Neutrophil (primary cell): Measurements from ENCODE around the gene MYO1H.

Experiments used
- H3K27ac ChIP-seq: fragments of 200-600 bp; sonication (generic); 2 replicates; pipeline ENCODE4 v1.5.1; 2016; ENCODE audit warnings: mild to moderate bottlenecking, moderate library complexity
- H3K27me3 ChIP-seq: fragments of 200-600 bp; sonication (generic); 2 replicates; pipeline ENCODE4 v1.6.0; 2016; ENCODE audit warnings: mild to moderate bottlenecking
- H3K36me3 ChIP-seq: fragments of 200-600 bp; sonication (generic); 2 replicates; pipeline ENCODE4 v1.5.1; 2017
- H3K4me1 ChIP-seq, 2 experiments: fragments of 200-600 bp in 1 of 2; sonication (generic) in 1 of 2; 1 replicate in 1 of 2; 2 replicates in 1 of 2; pipeline versions ENCODE4 v1.5.1 to v1.6.1; 2013 to 2016; ENCODE audit warnings: low read depth in 1 of 2, low read length in 1 of 2, mild to moderate bottlenecking in 1 of 2, moderate library complexity in 1 of 2; ENCODE audit not compliant: control insufficient read depth in 1 of 2, insufficient read depth in 1 of 2
- H3K4me3 ChIP-seq, 2 experiments: fragments of 200-600 bp in 1 of 2; sonication (generic) in 1 of 2; 1 replicate in 1 of 2; 2 replicates in 1 of 2; pipeline ENCODE4 v1.5.1; 2013 to 2016; ENCODE audit warnings: low read depth in 1 of 2, low read length in 1 of 2, mild to moderate bottlenecking in 1 of 2, moderate library complexity in 1 of 2
- H3K9me3 ChIP-seq: fragments of 200-600 bp; sonication (generic); 2 replicates; pipeline ENCODE4 v1.5.1; 2016
- TF ChIP-seq, protein P1 (sequence below): fragments of 200-600 bp; sonication (generic); IDR thresholded peaks from 2 replicates; pipeline ENCODE4 v1.5.1; 2016; ENCODE audit warnings: antibody characterized with exemption

MYO1H gene

DNA sequence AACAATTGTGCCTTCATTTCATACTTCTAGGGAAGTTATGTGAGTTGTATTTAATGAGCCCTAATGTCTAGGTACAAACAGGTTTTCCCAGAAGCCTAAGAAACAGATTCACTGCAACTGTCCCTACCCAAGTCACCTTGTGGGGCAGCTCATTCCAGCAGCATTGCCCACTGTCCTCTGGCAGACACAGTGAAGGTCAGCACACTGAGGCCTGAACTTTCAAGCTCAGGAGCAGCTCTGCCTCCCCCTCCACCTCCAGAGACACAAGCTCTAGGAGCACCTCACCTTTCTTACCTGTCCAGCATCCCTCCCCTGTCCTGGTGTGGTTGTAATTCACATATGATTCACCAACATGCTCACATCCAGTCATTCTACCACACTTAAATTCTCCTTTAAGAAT lies 145.4 kb downstream of the MYO1H start:
- TF ChIP-seq, protein P1, sequence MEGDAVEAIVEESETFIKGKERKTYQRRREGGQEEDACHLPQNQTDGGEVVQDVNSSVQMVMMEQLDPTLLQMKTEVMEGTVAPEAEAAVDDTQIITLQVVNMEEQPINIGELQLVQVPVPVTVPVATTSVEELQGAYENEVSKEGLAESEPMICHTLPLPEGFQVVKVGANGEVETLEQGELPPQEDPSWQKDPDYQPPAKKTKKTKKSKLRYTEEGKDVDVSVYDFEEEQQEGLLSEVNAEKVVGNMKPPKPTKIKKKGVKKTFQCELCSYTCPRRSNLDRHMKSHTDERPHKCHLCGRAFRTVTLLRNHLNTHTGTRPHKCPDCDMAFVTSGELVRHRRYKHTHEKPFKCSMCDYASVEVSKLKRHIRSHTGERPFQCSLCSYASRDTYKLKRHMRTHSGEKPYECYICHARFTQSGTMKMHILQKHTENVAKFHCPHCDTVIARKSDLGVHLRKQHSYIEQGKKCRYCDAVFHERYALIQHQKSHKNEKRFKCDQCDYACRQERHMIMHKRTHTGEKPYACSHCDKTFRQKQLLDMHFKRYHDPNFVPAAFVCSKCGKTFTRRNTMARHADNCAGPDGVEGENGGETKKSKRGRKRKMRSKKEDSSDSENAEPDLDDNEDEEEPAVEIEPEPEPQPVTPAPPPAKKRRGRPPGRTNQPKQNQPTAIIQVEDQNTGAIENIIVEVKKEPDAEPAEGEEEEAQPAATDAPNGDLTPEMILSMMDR, result no peak
- no peak overlapping the region for H3K4me3 ChIP-seq
- H3K27me3 ChIP-seq, result no peaks in the 10 kb centered on the region
- no peaks in the 10 kb centered on the region for H3K9me3 ChIP-seq
- H3K4me1 ChIP-seq, result no peaks in the 10 kb centered on the region
- peaks cover 88% of the 10 kb centered on the region for H3K36me3 ChIP-seq
- no peak overlapping the region for H3K27ac ChIP-seq

- no peaks in the 10 kb centered on the region for H3K9me3 ChIP-seq
- no peak overlapping the region for H3K4me3 ChIP-seq
- no peaks in the 10 kb centered on the region for H3K4me1 ChIP-seq
- TF ChIP-seq, protein P1, result no peak
- H3K27me3 ChIP-seq, result no peaks in the 10 kb centered on the region
- peaks cover 88% of the 10 kb centered on the region for H3K36me3 ChIP-seq
- H3K27ac ChIP-seq, result no peak overlapping the region
Measured at GRCh38 chr12:109493938-109494337, 146.2 kb downstream of the MYO1H start.

GRCh38 chr12:109494348-109494881 lies 146.7 kb downstream of the MYO1H start:
- TF ChIP-seq, protein P1, result no peak
- Histone ChIP-seq H3K36me3 (peaks cover 88% of the 10 kb centered on the region), H3K9me3 (no peaks in the 10 kb centered on the region)

GRCh38 chr12:109495012-109495411 lies 147.3 kb downstream of the MYO1H start:
- TF ChIP-seq, protein P1, result no peak
- Histone ChIP-seq H3K36me3 (peaks cover 88% of the 10 kb centered on the region), H3K4me1 (no peaks in the 10 kb centered on the region), H3K27me3 (no peaks in the 10 kb centered on the region), H3K4me3 (no peak overlapping the region), H3K9me3 (no peaks in the 10 kb centered on the region), H3K27ac (no peak overlapping the region)

More at GRCh38 chr12:109494348-109494881, 146.7 kb downstream of the MYO1H start:
- no peak overlapping the region for H3K4me3 ChIP-seq
- H3K4me1 ChIP-seq, result no peaks in the 10 kb centered on the region
- H3K27ac ChIP-seq, result no peak overlapping the region
- H3K27me3 ChIP-seq, result no peaks in the 10 kb centered on the region

DNA sequence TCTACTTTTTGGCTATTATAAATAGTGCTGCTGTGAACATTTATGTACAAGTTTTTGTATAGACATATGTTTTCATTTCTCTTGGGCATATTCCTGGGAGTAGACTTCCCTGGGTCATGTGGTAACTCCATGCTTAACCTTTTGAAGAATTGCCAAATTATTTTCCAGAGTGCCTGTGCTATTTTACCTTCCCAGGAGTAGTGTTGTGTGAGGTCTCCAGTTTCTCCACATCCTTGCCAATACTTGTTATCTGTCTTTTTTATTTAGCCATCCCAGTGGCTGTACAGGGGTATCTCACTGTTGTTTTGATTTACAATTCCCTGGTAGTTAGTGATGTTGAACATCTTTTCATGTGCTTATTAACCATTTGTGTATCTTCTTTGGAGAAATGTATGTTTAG lies 148.6 kb downstream of the MYO1H start:
- Histone ChIP-seq H3K9me3 (no peaks in the 10 kb centered on the region), H3K4me1 (no peaks in the 10 kb centered on the region), H3K27ac (no peak overlapping the region), H3K36me3 (peaks cover 88% of the 10 kb centered on the region), H3K27me3 (no peaks in the 10 kb centered on the region), H3K4me3 (no peak overlapping the region)
- TF ChIP-seq, protein P1, result no peak

- TF ChIP-seq, protein P1, result no peak
- no peaks in the 10 kb centered on the region for H3K27me3 ChIP-seq
- no peak overlapping the region for H3K27ac ChIP-seq
- no peaks in the 10 kb centered on the region for H3K4me1 ChIP-seq
- H3K36me3 ChIP-seq, result peaks cover 89% of the 10 kb centered on the region
- H3K9me3 ChIP-seq, result no peaks in the 10 kb centered on the region
- H3K4me3 ChIP-seq, result no peak overlapping the region
Measured at GRCh38 chr12:109497675-109498074, 150.0 kb downstream of the MYO1H start.
